Prostate gland (tissue), 2 donors: ENCODE measurements around the gene TTC22. TPM values are rescaled to one million over a fixed set of nuclear protein-coding genes. Genes with fewer than 3 reads are reported as not detected.

ENCODE experiments used
- DNase-seq: peaks from one replicate; pipeline ENCODE4 v3.0.0-alpha.2; 2019; ENCODE audit warnings: low spot score
- H3K27ac ChIP-seq, 2 donors: fragments of 200-600 bp; sonication (generic); 2 replicates each; pipeline ENCODE4 v1.5.1; 2017 to 2019
- H3K27me3 ChIP-seq: fragments of 200-600 bp; sonication (generic); replicated peaks from 2 replicates; pipeline ENCODE4 v1.5.1; 2019; ENCODE audit not compliant: insufficient read depth
- H3K36me3 ChIP-seq, 2 donors: fragments of 200-600 bp; sonication (generic); 1 replicate in 1 of 2; 2 replicates in 1 of 2; pipeline versions ENCODE4 v1.5.1 to v1.8.1; 2017 to 2019
- H3K4me1 ChIP-seq: fragments of 200-600 bp; sonication (generic); replicated peaks from 2 replicates; pipeline ENCODE4 v1.5.1; 2019
- H3K4me3 ChIP-seq, 2 donors: fragments of 200-600 bp; sonication (generic); 2 replicates each; pipeline ENCODE4 v1.5.1; 2017 to 2019
- H3K9me3 ChIP-seq: fragments of 200-600 bp; sonication (generic); 2 replicates; pipeline ENCODE4 v1.5.1; 2017
- CTCF ChIP-seq, 4 experiments: fragments of 200-600 bp in 2 of 4; fragments of 450-650 bp in 2 of 4; sonication (generic) in 2 of 4; IDR thresholded peaks; 1 replicate in 3 of 4; 2 replicates in 1 of 4; pipeline ENCODE4 v1.5.1; 2016 to 2019; ENCODE audit warnings: antibody characterized with exemption in 4 of 4, mild to moderate bottlenecking in 2 of 4, moderate library complexity in 2 of 4
- POLR2A ChIP-seq: fragments of 450-650 bp; IDR thresholded peaks from one replicate; pipeline ENCODE4 v1.6.1; 2016; ENCODE audit warnings: antibody characterized with exemption, mild to moderate bottlenecking
- POLR2AphosphoS5 ChIP-seq: sonication (generic); formaldehyde crosslinking; IDR thresholded peaks from one replicate; pipeline ENCODE4 v1.6.1; 2017; ENCODE audit warnings: antibody characterized with exemption
- WGBS: methylation state at CpG from one replicate; pipeline ENCODE4 v1.1.5; 2018; 5-methylcytosine and 5-hydroxymethylcytosine counted together
- intact Hi-C: fragments of 100-400 bp; cut with DNase I; formaldehyde crosslinking; loops from one replicate; pipeline ENCODE4 v1.14.2; 2022
- total RNA-seq, 2 donors: library from RNA; depleted of rRNA; stranded (reverse); fragments of >200 nt; gene quantifications; one replicate each; pipeline ENCODE4 v1.1.0, GENCODE V29; 2016

Gene TTC22
- total RNA-seq, 2 donors from 2014 or later, result 18.0 to 30.4 TPM

GRCh38 chr1:54774820-54775498 is 26.2 kb downstream of the TTC22 start:
- H3K4me3 ChIP-seq, result no peak overlapping the region
- H3K36me3 ChIP-seq, result no peaks in the 10 kb centered on the region
- WGBS, result 76% methylated on average over 15 of the region's 15 CpGs
- H3K27ac ChIP-seq, result no peak overlapping the region
- H3K4me1 ChIP-seq, result no peaks in the 10 kb centered on the region
- H3K27me3 ChIP-seq, result no peaks in the 10 kb centered on the region
- DNase-seq, result no peak
- no peaks in the 10 kb centered on the region for H3K9me3 ChIP-seq
- TF ChIP-seq CTCF (IDR thresholded peaks at IDR 0.05) (no peak), POLR2AphosphoS5 (no peak), POLR2A (no peak)
- intact Hi-C loops, result no loop called here

- intact Hi-C loops, result no loop called here
- Histone ChIP-seq H3K27ac (no peak overlapping the region), H3K4me1 (no peaks in the 10 kb centered on the region), H3K4me3 (no peak overlapping the region), H3K27me3 (no peaks in the 10 kb centered on the region), H3K9me3 (no peaks in the 10 kb centered on the region), H3K36me3 (no peaks in the 10 kb centered on the region)
- 93% methylated on average over 2 of the region's 2 CpGs for WGBS
- TF ChIP-seq POLR2AphosphoS5 (no peak), POLR2A (no peak), CTCF (IDR thresholded peaks at IDR 0.05) (no peak)
- no peak for DNase-seq
These were observed 28.2 kb downstream of the TTC22 start for GRCh38 chr1:54772951-54773350.

GRCh38 chr1:54768093-54768492 is 33.0 kb downstream of the TTC22 start:
- no peak for TF ChIP-seq POLR2AphosphoS5
- no peak for TF ChIP-seq POLR2A
- peak in 2 of 4 experiments; percentile 11 to 19 for TF ChIP-seq CTCF (IDR thresholded peaks at IDR 0.05)
- no peaks in the 10 kb centered on the region for H3K9me3 ChIP-seq
- H3K27me3 ChIP-seq, result no peaks in the 10 kb centered on the region
- DNase-seq, result no peak
- H3K4me1 ChIP-seq, result peaks cover 3% of the 10 kb centered on the region
- no peak overlapping the region for H3K4me3 ChIP-seq
- 72% methylated on average over 5 of the region's 5 CpGs for WGBS
- H3K27ac ChIP-seq, result no peak overlapping the region
- intact Hi-C loops, result no loop called here
- H3K36me3 ChIP-seq, result no peaks in the 10 kb centered on the region

GRCh38 chr1:54767526-54767925 is 33.6 kb downstream of the TTC22 start:
- no peak for DNase-seq
- peaks cover 3% of the 10 kb centered on the region for H3K4me1 ChIP-seq
- intact Hi-C loops, result no loop called here
- TF ChIP-seq CTCF (IDR thresholded peaks at IDR 0.05) (no peak), POLR2A (no peak), POLR2AphosphoS5 (no peak)
- H3K9me3 ChIP-seq, result no peaks in the 10 kb centered on the region
- WGBS, result 70% methylated on average over 6 of the region's 6 CpGs
- H3K36me3 ChIP-seq, result no peaks in the 10 kb centered on the region
- no peaks in the 10 kb centered on the region for H3K27me3 ChIP-seq
- no peak overlapping the region for H3K4me3 ChIP-seq
- no peak overlapping the region for H3K27ac ChIP-seq

GRCh38 chr1:54766726-54767125 is 34.4 kb downstream of the TTC22 start:
- Histone ChIP-seq H3K4me3 (no peak overlapping the region), H3K4me1 (peaks cover 3% of the 10 kb centered on the region), H3K36me3 (no peaks in the 10 kb centered on the region), H3K27ac (no peak overlapping the region), H3K27me3 (no peaks in the 10 kb centered on the region), H3K9me3 (no peaks in the 10 kb centered on the region)
- WGBS, result 39% methylated on average over 4 of the region's 4 CpGs
- no peak for DNase-seq
- no peak for TF ChIP-seq POLR2AphosphoS5
- TF ChIP-seq CTCF (IDR thresholded peaks at IDR 0.05), result no peak
- no peak for TF ChIP-seq POLR2A
- intact Hi-C loops, result no loop called here
